ENCODE data around the gene RTTN. TPM values are rescaled to one million over a fixed set of nuclear protein-coding genes. Genes with fewer than 3 reads are reported as not detected.
"Not testable (repeated sequence)": the region's sequence is repeated elsewhere in the genome, so short reads cannot be mapped to it uniquely, and the experiment has no call there.

The RTTN gene
- total RNA-seq, 1 donor from 2014 or later: 25.3 TPM

DNA sequence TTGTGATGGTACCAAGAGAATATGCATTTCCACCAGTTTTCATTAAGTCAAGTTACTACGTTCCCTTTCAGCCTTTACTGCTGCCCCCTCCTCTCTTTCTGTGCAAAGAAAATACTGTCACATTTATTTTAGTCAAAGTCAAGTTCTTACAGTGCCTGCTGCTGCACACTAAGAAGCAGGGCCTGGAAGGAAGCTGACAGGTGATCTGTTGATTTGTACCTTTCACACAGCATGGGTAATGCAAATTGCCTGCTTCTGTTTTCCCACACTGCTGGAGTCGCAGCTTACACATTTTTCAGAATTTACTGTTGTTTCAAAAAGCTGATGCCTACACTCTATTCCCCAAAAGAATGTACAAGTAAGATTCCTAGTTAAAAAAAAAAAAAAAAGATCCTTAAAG, 209.1 kb downstream of the RTTN start:
- H3K27me3 Mint-ChIP-seq (ENCODE audit: insufficient read depth): no peaks in the 10 kb centered on the region
- intact Hi-C loops (cut with micrococcal nuclease): no loop called here
- no peak overlapping the region for H3K27ac Mint-ChIP-seq
- peaks cover 17% of the 10 kb centered on the region for H3K4me1 Mint-ChIP-seq (ENCODE audit: low read depth)
- no peak overlapping the region for H3K4me3 Mint-ChIP-seq
- DNase-seq (ENCODE audit: low spot score): no peak
- peaks cover 3% of the 10 kb centered on the region for H3K9me3 Mint-ChIP-seq
- peaks cover 43% of the 10 kb centered on the region for H3K36me3 Mint-ChIP-seq (ENCODE audit: low read depth)

DNA sequence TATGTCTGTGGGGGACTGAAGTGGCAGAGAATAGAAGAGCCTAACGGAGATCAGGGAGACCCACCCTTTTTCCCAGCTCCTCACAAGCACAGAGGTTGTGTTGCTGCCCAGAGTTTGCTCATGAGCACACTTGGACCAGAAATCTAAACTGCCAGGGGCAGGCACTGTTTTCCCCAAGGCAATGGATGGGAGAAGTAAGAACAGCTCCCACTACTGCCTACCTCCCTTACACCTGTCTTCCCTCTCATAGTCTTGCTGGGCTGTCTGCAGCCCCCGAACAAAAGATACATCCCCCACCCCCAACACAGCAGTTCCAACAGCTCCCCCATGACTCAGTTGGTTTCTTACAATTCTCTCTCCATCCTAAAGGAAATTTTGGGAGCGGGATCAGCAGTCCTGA, 209.7 kb downstream of the RTTN start:
- H3K36me3 Mint-ChIP-seq (ENCODE audit: low read depth): peaks cover 44% of the 10 kb centered on the region
- peaks cover 13% of the 10 kb centered on the region for H3K4me1 Mint-ChIP-seq (ENCODE audit: low read depth)
- intact Hi-C loops (cut with micrococcal nuclease): no loop called here
- no peaks in the 10 kb centered on the region for H3K27me3 Mint-ChIP-seq (ENCODE audit: insufficient read depth)
- H3K9me3 Mint-ChIP-seq: peaks cover 3% of the 10 kb centered on the region
- no peak overlapping the region for H3K27ac Mint-ChIP-seq
- H3K4me3 Mint-ChIP-seq: no peak overlapping the region
- DNase-seq (ENCODE audit: low spot score): no peak

DNA sequence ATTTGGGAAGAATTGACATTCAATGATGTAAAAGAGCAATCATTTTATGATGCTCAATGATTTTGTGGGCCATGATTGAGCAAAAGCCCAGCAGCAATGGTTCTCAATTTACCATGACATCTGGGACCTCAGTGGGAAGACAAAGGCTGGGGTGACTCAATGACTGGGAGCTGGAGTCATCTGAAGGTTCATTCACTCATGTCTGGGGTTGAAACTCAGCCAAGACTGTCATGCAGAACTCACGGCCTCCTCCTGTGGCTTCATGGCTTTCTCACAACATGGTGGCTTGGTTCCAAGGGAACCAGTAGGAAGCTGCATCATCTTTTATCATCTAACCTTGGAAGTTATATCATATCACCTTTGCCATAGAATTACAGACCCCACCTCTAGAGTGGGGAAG, 212.7 kb downstream of the RTTN start:
- H3K9me3 Mint-ChIP-seq: peaks cover 27% of the 10 kb centered on the region
- peaks cover 52% of the 10 kb centered on the region for H3K36me3 Mint-ChIP-seq (ENCODE audit: low read depth)
- DNase-seq (ENCODE audit: low spot score): no peak
- H3K4me1 Mint-ChIP-seq (ENCODE audit: low read depth): peaks cover 11% of the 10 kb centered on the region
- no peak overlapping the region for H3K27ac Mint-ChIP-seq
- H3K27me3 Mint-ChIP-seq (ENCODE audit: insufficient read depth): no peaks in the 10 kb centered on the region
- intact Hi-C loops (cut with micrococcal nuclease): no loop called here
- H3K4me3 Mint-ChIP-seq: no peak overlapping the region

DNA sequence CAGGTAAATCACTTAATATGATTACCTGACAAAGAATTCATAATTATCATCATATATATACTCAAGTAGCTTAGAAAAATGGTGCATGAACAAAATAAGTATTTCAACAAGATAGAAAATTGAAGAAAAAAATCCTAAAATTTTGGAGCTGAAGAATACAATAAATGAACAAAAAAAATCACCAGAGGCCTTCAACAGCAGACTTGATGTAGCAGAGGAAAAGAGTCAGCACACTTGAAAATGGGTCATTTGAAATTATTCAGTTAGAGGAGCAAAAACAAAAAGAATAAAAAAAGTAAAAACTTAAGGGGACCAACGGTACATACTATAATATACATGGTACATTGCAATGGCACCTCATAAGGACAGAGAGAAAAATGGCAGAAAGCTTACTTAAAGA, 217.6 kb downstream of the RTTN start:
- H3K27me3 Mint-ChIP-seq (ENCODE audit: insufficient read depth): no peaks in the 10 kb centered on the region
- DNase-seq (ENCODE audit: low spot score): no peak
- H3K36me3 Mint-ChIP-seq (ENCODE audit: low read depth): peaks cover 37% of the 10 kb centered on the region
- no peak overlapping the region for H3K4me3 Mint-ChIP-seq
- intact Hi-C loops (cut with micrococcal nuclease): no loop called here
- peaks cover 2% of the 10 kb centered on the region for H3K4me1 Mint-ChIP-seq (ENCODE audit: low read depth)
- no peak overlapping the region for H3K27ac Mint-ChIP-seq
- H3K9me3 Mint-ChIP-seq: peaks cover 39% of the 10 kb centered on the region

DNA sequence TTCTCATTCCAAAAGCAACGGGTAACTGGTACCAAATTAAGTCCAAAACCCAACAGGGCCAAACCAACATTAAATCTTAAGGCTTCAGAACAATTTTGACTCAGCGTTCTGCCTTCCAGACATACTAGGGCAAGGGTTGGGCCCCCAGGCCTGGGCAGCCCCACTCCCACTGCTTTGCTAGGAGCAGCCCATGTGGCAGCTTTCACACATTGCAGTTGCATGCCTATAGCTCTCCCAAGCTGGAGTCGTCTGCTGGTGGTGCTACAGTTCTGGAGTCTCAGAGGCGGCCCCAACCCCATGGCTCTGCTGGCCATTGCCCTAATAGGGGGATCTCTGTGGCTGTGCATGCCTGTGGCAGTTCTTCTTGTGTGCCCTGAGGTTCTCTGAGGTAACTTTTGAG, 220.2 kb downstream of the RTTN start:
- Mint-ChIP-seq H3K4me3 (no peak overlapping the region), H3K27ac (no peak overlapping the region), H3K36me3 (ENCODE audit: low read depth) (peaks cover 33% of the 10 kb centered on the region), H3K4me1 (ENCODE audit: low read depth) (peaks cover 28% of the 10 kb centered on the region), H3K9me3 (peaks cover 34% of the 10 kb centered on the region), H3K27me3 (ENCODE audit: insufficient read depth) (no peaks in the 10 kb centered on the region)
- intact Hi-C loops (cut with micrococcal nuclease): no loop called here
- DNase-seq (ENCODE audit: low spot score): no peak

DNA sequence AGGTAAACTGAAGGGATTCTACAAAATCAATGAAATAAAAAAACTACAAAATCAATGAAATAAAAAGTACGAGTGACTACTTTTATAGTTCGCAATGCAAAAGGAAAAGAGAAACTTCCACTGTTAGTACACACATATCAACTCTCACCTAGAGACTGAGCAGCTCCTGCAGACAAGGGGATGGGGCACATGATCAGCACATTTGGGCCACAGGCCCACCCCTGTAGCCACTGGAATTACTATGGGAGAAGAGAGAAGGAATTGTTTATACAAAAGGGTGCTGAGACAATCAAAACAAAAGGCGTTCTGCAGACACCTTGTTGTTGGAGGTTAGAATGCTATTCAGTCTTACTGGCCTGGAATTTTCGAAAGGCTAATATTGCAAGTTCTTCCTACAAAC, 223.1 kb downstream of the RTTN start:
- intact Hi-C loops (cut with micrococcal nuclease): no loop called here
- no peak for DNase-seq (ENCODE audit: low spot score)
- H3K27ac Mint-ChIP-seq: peak overlapping the region; percentile 6
- H3K27me3 Mint-ChIP-seq (ENCODE audit: insufficient read depth): no peaks in the 10 kb centered on the region
- no peak overlapping the region for H3K4me3 Mint-ChIP-seq
- H3K36me3 Mint-ChIP-seq (ENCODE audit: low read depth): peaks cover 13% of the 10 kb centered on the region
- peaks cover 9% of the 10 kb centered on the region for H3K9me3 Mint-ChIP-seq
- H3K4me1 Mint-ChIP-seq (ENCODE audit: low read depth): peaks cover 50% of the 10 kb centered on the region

DNA sequence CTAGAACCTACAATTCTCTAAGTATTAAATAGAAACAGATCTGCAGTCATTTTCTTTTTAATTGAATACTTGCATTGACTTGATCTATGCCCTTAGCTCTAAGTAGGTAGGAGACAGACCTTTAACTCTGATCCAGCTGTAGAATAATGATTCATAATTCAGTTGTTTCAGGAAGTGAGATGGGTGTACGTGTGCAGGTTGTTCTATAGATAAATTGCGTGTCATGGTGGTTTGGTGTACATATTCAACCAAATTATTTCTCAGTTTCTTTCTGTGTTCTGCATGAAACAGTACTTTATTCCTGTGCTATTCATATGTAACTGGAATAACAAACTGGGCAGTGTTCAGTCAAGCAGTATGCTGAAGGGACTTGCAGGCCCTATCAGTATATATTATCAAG, 223.5 kb downstream of the RTTN start:
- H3K4me1 Mint-ChIP-seq (ENCODE audit: low read depth): peaks cover 50% of the 10 kb centered on the region
- peak overlapping the region; percentile 7 for H3K27ac Mint-ChIP-seq
- H3K9me3 Mint-ChIP-seq: peaks cover 9% of the 10 kb centered on the region
- peaks cover 12% of the 10 kb centered on the region for H3K36me3 Mint-ChIP-seq (ENCODE audit: low read depth)
- H3K4me3 Mint-ChIP-seq: no peak overlapping the region
- DNase-seq (ENCODE audit: low spot score): no peak
- intact Hi-C loops (cut with micrococcal nuclease): no loop called here
- H3K27me3 Mint-ChIP-seq (ENCODE audit: insufficient read depth): no peaks in the 10 kb centered on the region

DNA sequence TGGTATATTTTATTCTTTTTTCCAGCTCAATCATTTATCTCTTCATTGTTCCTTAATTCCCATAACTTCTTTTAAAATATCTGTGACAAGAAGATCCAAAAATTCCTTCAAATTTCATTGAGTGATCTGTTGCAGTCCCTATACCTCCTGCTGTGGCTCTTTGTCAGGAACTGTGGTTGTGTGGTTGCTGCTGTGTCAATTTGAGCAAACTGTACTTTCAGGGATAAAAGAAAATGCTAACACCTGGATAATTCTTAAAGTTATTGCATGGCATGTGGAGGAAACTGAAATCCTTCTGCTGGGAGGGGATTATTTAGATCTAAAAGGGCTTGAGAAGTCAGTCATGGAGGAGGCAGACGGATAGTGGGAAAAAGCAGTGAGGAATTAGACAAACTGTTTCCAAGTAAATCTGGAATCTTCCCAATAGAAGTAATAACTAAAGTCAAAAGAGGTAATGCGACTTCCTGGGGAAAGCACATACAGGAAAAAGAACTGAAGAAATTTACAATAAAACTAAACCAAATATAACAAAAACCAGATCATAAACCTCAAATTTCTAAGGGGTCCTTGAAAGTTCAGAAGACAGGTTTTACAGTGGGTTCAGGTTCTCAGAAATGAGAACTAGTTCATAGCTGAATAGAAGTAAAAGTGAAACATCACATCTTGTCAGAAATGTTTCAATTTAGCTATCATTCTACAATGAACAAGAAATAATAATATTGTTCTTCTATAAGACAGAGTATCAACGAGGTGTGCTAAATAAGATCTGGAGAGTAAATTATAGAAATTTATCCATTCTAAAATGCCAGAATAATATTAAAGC, 224.3 kb downstream of the RTTN start:
- DNase-seq (ENCODE audit: low spot score): no peak
- Mint-ChIP-seq H3K4me3 (no peak overlapping the region), H3K4me1 (ENCODE audit: low read depth) (peaks cover 50% of the 10 kb centered on the region), H3K27ac (peak overlapping the region; percentile 32), H3K9me3 (peaks cover 12% of the 10 kb centered on the region), H3K36me3 (ENCODE audit: low read depth) (peaks cover 13% of the 10 kb centered on the region), H3K27me3 (ENCODE audit: insufficient read depth) (no peaks in the 10 kb centered on the region)
- intact Hi-C loops (cut with micrococcal nuclease): no loop called here

DNA sequence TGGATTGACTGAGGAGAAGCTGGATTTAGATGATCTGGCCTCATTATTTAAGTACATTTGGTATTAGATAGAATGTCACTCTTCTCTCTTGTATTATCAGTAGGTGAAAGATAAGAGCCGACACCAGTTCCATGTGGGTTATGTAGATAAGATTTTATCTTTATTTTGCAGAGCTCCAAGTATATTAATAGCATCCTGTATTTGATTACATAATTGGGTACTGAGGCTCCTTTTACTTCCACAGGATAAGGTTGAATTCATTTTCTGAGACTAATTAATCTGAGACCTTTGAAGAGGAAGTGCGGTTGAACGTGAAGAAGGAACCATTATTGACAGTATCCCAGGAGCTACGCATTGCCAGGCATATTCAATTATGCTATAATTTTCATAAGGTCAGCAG, 225.0 kb downstream of the RTTN start:
- peaks cover 19% of the 10 kb centered on the region for H3K36me3 Mint-ChIP-seq (ENCODE audit: low read depth)
- peaks cover 50% of the 10 kb centered on the region for H3K4me1 Mint-ChIP-seq (ENCODE audit: low read depth)
- H3K27me3 Mint-ChIP-seq (ENCODE audit: insufficient read depth): no peaks in the 10 kb centered on the region
- H3K9me3 Mint-ChIP-seq: peaks cover 19% of the 10 kb centered on the region
- H3K4me3 Mint-ChIP-seq: no peak overlapping the region
- no peak overlapping the region for H3K27ac Mint-ChIP-seq
- intact Hi-C loops (cut with micrococcal nuclease): no loop called here
- no peak for DNase-seq (ENCODE audit: low spot score)

DNA sequence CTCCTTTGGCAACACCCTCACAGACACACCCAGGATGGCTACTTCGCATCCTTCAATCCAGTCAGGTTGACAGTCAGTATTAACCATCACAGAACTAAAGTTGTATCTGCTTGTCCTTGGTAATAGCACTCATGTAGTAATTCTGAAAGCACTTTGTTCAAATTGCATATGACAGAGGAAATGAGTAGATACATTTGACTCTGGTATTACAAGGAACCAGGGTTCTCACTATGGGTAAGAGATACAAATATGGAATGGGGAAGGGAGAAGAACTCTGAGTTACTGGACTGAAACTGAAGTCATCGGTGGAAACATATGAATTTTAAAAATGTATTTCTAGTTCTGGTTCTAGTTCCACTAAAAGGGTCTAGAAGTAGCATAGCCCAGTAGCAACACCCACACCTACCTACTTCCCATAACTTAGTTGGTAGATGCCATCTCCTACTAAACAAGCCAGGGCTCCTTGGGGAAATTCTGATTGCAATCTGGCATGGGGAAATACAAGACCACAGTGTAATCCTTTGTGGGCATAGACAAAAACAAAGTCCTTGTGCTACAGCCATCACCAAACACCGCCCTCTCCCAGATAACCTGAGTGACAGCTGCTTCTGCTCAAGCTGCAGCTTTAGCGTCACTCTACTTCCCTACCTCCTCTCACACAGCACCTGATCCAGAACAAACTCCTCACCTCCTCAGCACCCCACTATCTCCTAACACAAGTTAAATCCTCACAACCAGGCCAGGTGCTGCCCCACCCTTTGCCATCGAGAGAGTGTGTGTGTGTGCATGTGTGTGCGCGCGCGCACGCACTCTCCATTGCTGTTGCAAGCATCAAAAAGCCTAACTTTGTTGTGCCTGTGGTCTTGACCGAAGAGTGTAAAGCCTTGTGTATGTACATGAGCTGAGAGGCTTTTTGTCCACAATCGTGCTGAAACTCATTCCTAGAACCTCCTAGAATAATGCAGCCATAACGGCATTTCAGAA, 226.5 kb downstream of the RTTN start:
- Mint-ChIP-seq H3K4me3 (peak overlapping the region; percentile 40), H3K36me3 (ENCODE audit: low read depth) (peaks cover 26% of the 10 kb centered on the region), H3K27ac (peak overlapping the region; percentile 74), H3K27me3 (ENCODE audit: insufficient read depth) (no peaks in the 10 kb centered on the region), H3K9me3 (peaks cover 26% of the 10 kb centered on the region), H3K4me1 (ENCODE audit: low read depth) (peaks cover 50% of the 10 kb centered on the region)
- no peak for DNase-seq (ENCODE audit: low spot score)
- intact Hi-C loops (cut with micrococcal nuclease): loop anchor here (1.0 to 5.0 kb wide), 4 partner anchors 22 to 93 kb away; no protein-coding TSS in a partner anchor

DNA sequence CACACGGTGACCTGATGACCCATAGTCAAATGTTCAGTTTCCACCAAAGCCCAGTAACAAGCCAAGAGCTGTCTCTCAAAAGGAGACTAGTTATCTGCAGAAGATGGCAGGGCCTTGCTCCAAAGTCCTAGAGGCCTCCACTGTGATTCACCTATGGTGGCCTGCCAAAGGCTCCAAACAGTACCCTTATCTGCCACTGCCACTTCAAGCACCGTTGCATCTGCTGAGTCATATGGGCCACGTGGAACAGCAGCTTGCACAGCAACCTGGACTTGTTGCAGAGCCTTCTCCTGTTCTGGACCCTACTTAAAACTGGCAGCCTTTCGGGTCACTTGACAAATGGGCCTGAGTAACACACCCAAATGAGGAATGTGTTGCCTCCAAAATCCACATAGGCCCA, 230.2 kb downstream of the RTTN start:
- Mint-ChIP-seq H3K36me3 (ENCODE audit: low read depth) (peaks cover 32% of the 10 kb centered on the region), H3K9me3 (peaks cover 43% of the 10 kb centered on the region), H3K4me1 (ENCODE audit: low read depth) (peaks cover 22% of the 10 kb centered on the region)
- intact Hi-C loops (cut with micrococcal nuclease): loop anchor here (5.0 kb wide), 1 partner anchor 97 kb away; no protein-coding TSS in a partner anchor
- DNase-seq (ENCODE audit: low spot score); H3K4me3 Mint-ChIP-seq; H3K27me3 Mint-ChIP-seq (ENCODE audit: insufficient read depth); H3K27ac Mint-ChIP-seq: not testable (repeated sequence)

DNA sequence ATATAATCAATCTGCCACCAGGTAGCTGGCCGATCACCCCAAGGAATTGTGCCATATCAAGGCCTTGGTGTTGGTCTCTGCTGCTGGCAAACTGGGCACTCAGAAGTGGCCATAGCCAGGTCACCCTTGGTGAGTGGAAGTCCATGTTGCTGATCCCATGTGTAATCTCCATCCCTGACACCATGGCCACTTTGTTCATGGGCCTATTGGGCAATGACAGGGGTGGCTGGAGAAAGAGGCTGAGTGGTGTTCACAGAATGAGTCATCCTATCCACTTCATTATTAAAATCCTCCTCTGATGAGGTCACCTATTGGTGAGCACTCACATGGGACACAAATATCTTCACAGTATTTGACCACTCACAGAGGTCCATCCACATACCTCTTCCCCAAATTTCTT, 231.1 kb downstream of the RTTN start:
- Mint-ChIP-seq H3K27me3 (ENCODE audit: insufficient read depth) (no peaks in the 10 kb centered on the region), H3K36me3 (ENCODE audit: low read depth) (peaks cover 30% of the 10 kb centered on the region), H3K9me3 (peaks cover 43% of the 10 kb centered on the region), H3K4me3 (no peak overlapping the region), H3K4me1 (ENCODE audit: low read depth) (peaks cover 13% of the 10 kb centered on the region), H3K27ac (no peak overlapping the region)
- intact Hi-C loops (cut with micrococcal nuclease): no loop called here
- no peak for DNase-seq (ENCODE audit: low spot score)

DNA sequence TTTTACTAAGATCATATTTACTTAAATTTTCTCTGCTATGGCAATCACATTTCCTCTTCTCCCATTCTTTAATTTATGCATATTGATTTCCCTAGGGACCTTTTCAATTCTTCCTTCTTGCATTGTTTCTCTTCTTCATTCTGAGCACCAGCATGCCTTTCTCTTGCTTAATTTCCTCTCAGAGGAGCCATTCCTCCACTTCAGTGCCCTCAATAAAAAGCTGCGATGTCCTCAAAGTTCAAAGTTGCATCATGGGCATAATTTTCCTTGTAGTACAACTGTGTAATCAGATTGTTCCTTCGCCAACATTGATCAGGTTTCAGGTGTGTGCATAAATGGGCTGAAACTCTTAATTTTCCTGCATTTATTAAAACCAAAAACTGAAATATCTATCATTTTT, 236.0 kb downstream of the RTTN start:
- peaks cover 11% of the 10 kb centered on the region for H3K36me3 Mint-ChIP-seq (ENCODE audit: low read depth)
- no peak overlapping the region for H3K4me3 Mint-ChIP-seq
- intact Hi-C loops (cut with micrococcal nuclease): no loop called here
- peaks cover 23% of the 10 kb centered on the region for H3K4me1 Mint-ChIP-seq (ENCODE audit: low read depth)
- DNase-seq (ENCODE audit: low spot score): no peak
- H3K9me3 Mint-ChIP-seq: peaks cover 17% of the 10 kb centered on the region
- H3K27me3 Mint-ChIP-seq (ENCODE audit: insufficient read depth): no peaks in the 10 kb centered on the region
- no peak overlapping the region for H3K27ac Mint-ChIP-seq
